A549 (cell line): ENCODE measurements around the gene EGFL8.

Experiments
- ESRRA ChIP-seq: fragments of 150-350 bp; IDR thresholded peaks from 2 replicates; pipeline ENCODE4 v1.6.1; 2014; ENCODE audit warnings: mild to moderate bottlenecking, low read length, borderline replicate concordance
- POLR2A ChIP-seq: IDR thresholded peaks from 2 replicates; pipeline ENCODE4 v1.6.1; 2012; ENCODE audit warnings: mild to moderate bottlenecking, low read length
- ZSCAN20 ChIP-seq: fragments of 250-450 bp; sonication (Bioruptor Pico); IDR thresholded peaks from 2 replicates; pipeline ENCODE4 v1.8.0; 2022; ENCODE audit warnings: mild to moderate bottlenecking, moderate library complexity
- TF ChIP-seq, protein P1 (sequence below): fragments of >200 bp; sonication (Bioruptor Twin); formaldehyde crosslinking; IDR thresholded peaks from 3 replicates; pipeline ENCODE4 v1.5.1; 2016

DNA sequence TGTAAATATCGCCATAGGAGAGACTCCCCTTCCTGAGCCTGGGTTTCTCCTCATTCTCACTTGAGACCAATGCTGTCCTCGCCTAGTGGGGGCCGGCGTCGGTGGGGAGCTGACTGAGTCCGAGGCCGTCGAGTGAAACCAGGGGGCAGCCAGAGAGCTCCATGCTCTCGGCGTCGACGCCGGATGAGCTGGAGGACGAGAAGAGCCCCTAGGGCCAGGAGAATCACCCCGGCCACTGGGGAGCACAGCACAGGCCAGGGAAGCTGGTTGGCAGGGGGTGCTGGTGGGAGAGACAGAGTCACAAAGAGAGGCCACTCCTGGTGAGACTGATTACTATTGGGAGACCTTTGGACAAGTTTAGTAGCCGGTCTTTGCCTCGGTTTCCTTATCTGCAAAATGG is 34.5 kb downstream of the EGFL8 start:
- TF ChIP-seq ZSCAN20 (CRISPR knock-in tag) = no peak
- TF ChIP-seq POLR2A = no peak
- TF ChIP-seq ESRRA = no peak
- TF ChIP-seq, protein P1, sequence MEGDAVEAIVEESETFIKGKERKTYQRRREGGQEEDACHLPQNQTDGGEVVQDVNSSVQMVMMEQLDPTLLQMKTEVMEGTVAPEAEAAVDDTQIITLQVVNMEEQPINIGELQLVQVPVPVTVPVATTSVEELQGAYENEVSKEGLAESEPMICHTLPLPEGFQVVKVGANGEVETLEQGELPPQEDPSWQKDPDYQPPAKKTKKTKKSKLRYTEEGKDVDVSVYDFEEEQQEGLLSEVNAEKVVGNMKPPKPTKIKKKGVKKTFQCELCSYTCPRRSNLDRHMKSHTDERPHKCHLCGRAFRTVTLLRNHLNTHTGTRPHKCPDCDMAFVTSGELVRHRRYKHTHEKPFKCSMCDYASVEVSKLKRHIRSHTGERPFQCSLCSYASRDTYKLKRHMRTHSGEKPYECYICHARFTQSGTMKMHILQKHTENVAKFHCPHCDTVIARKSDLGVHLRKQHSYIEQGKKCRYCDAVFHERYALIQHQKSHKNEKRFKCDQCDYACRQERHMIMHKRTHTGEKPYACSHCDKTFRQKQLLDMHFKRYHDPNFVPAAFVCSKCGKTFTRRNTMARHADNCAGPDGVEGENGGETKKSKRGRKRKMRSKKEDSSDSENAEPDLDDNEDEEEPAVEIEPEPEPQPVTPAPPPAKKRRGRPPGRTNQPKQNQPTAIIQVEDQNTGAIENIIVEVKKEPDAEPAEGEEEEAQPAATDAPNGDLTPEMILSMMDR = no peak
